HUES48 (cell line): ENCODE measurements around the gene PDILT.
"Not testable (repeated sequence)": the region's sequence is repeated elsewhere in the genome, so short reads cannot be mapped to it uniquely, and the experiment has no call there.

Source experiments
- H3K27ac ChIP-seq: one replicate; pipeline ENCODE4 v1.7.0; 2013; ENCODE audit warnings: low read depth, low read length, inconsistent platforms
- H3K27me3 ChIP-seq: 2 replicates; pipeline ENCODE4 v1.6.1; 2013; ENCODE audit warnings: mild to moderate bottlenecking, low read length; ENCODE audit not compliant: control insufficient read depth, insufficient read depth
- H3K36me3 ChIP-seq: 2 replicates; pipeline ENCODE4 v1.6.1; 2013; ENCODE audit warnings: low read length; ENCODE audit not compliant: control insufficient read depth, insufficient read depth
- H3K4me1 ChIP-seq: 2 replicates; pipeline ENCODE4 v1.6.1; 2013; ENCODE audit warnings: mild to moderate bottlenecking, low read length; ENCODE audit not compliant: control insufficient read depth, insufficient read depth
- H3K4me3 ChIP-seq: 2 replicates; pipeline ENCODE4 v1.5.1; 2013; ENCODE audit warnings: mild to moderate bottlenecking, low read depth, low read length
- H3K9ac ChIP-seq: 2 replicates; pipeline ENCODE4 v1.6.1; 2013; ENCODE audit warnings: mild to moderate bottlenecking, low read depth, low read length, moderate library complexity
- H3K9me3 ChIP-seq: 2 replicates; pipeline ENCODE4 v1.6.1; 2013; ENCODE audit warnings: low read length; ENCODE audit not compliant: control insufficient read depth, insufficient read depth

Gene PDILT

GRCh38 chr16:20320592-20320991 is 83.9 kb downstream of the PDILT start:
- Histone ChIP-seq H3K9ac (no peak overlapping the region), H3K27ac (no peak overlapping the region), H3K27me3 (no peaks in the 10 kb centered on the region), H3K4me3 (no peak overlapping the region), H3K4me1 (no peaks in the 10 kb centered on the region), H3K36me3 (no peaks in the 10 kb centered on the region), H3K9me3 (no peaks in the 10 kb centered on the region)

- Histone ChIP-seq H3K9ac (no peak overlapping the region), H3K4me1 (peaks cover 4% of the 10 kb centered on the region; the same call in 1 of the 2 replicates), H3K27me3 (no peaks in the 10 kb centered on the region), H3K4me3 (no peak overlapping the region), H3K27ac (no peak overlapping the region), H3K9me3 (no peaks in the 10 kb centered on the region), H3K36me3 (no peaks in the 10 kb centered on the region)
These were observed 84.4 kb downstream of the PDILT start for GRCh38 chr16:20320178-20320577.

GRCh38 chr16:20319406-20319805 is 85.1 kb downstream of the PDILT start:
- Histone ChIP-seq H3K9me3 (no peaks in the 10 kb centered on the region), H3K27ac (no peak overlapping the region), H3K9ac (no peak overlapping the region), H3K36me3 (no peaks in the 10 kb centered on the region), H3K4me1 (peaks cover 9% of the 10 kb centered on the region; the same call in 1 of the 2 replicates), H3K4me3 (no peak overlapping the region), H3K27me3 (no peaks in the 10 kb centered on the region)

GRCh38 chr16:20318437-20318836 is 86.1 kb downstream of the PDILT start:
- Histone ChIP-seq H3K27me3 (no peaks in the 10 kb centered on the region), H3K36me3 (no peaks in the 10 kb centered on the region), H3K4me3 (no peak overlapping the region), H3K9me3 (no peaks in the 10 kb centered on the region), H3K9ac (no peak overlapping the region), H3K4me1 (peaks cover 9% of the 10 kb centered on the region; the same call in 1 of the 2 replicates), H3K27ac (no peak overlapping the region)

GRCh38 chr16:20318006-20318405 is 86.5 kb downstream of the PDILT start:
- no peaks in the 10 kb centered on the region for H3K27me3 ChIP-seq
- H3K9ac ChIP-seq = no peak overlapping the region
- no peak overlapping the region for H3K27ac ChIP-seq
- H3K36me3 ChIP-seq = no peaks in the 10 kb centered on the region
- H3K4me1 ChIP-seq = peaks cover 9% of the 10 kb centered on the region; the same call in 1 of the 2 replicates
- H3K9me3 ChIP-seq = no peaks in the 10 kb centered on the region
- H3K4me3 ChIP-seq = no peak overlapping the region

GRCh38 chr16:20317117-20317516 is 87.4 kb downstream of the PDILT start:
- Histone ChIP-seq H3K27me3 (no peaks in the 10 kb centered on the region), H3K36me3 (no peaks in the 10 kb centered on the region), H3K27ac (no peak overlapping the region), H3K4me3 (no peak overlapping the region), H3K4me1 (peaks cover 9% of the 10 kb centered on the region; the same call in 1 of the 2 replicates), H3K9ac (no peak overlapping the region), H3K9me3 (no peaks in the 10 kb centered on the region)

GRCh38 chr16:20316715-20317114 is 87.8 kb downstream of the PDILT start:
- Histone ChIP-seq H3K4me1 (peaks cover 9% of the 10 kb centered on the region; the same call in 1 of the 2 replicates), H3K9ac (no peak overlapping the region), H3K36me3 (no peaks in the 10 kb centered on the region), H3K27ac (no peak overlapping the region), H3K4me3 (no peak overlapping the region), H3K27me3 (no peaks in the 10 kb centered on the region), H3K9me3 (no peaks in the 10 kb centered on the region)

GRCh38 chr16:20315764-20316163 is 88.8 kb downstream of the PDILT start:
- no peaks in the 10 kb centered on the region for H3K36me3 ChIP-seq
- H3K9ac ChIP-seq = no peak overlapping the region
- H3K27ac ChIP-seq = no peak overlapping the region
- H3K9me3 ChIP-seq = no peaks in the 10 kb centered on the region; the same call in 1 of the 2 replicates
- H3K27me3 ChIP-seq = no peaks in the 10 kb centered on the region
- peaks cover 9% of the 10 kb centered on the region; the same call in 1 of the 2 replicates for H3K4me1 ChIP-seq
- H3K4me3 ChIP-seq = no peak overlapping the region

- H3K4me3 ChIP-seq = no peak overlapping the region
- H3K9ac ChIP-seq = no peak overlapping the region
- peaks cover 9% of the 10 kb centered on the region; the same call in 1 of the 2 replicates for H3K4me1 ChIP-seq
- no peak overlapping the region for H3K27ac ChIP-seq
- H3K9me3 ChIP-seq = no peaks in the 10 kb centered on the region; the same call in 1 of the 2 replicates
- no peaks in the 10 kb centered on the region for H3K27me3 ChIP-seq
- no peaks in the 10 kb centered on the region for H3K36me3 ChIP-seq
These were observed 90.0 kb downstream of the PDILT start for GRCh38 chr16:20314575-20314974.

- Histone ChIP-seq H3K9me3 (no peaks in the 10 kb centered on the region; the same call in 1 of the 2 replicates), H3K27me3 (no peaks in the 10 kb centered on the region), H3K27ac (no peak overlapping the region), H3K4me3 (no peak overlapping the region), H3K36me3 (no peaks in the 10 kb centered on the region), H3K4me1 (peaks cover 9% of the 10 kb centered on the region; the same call in 1 of the 2 replicates), H3K9ac (no peak overlapping the region)
These were observed 90.8 kb downstream of the PDILT start for GRCh38 chr16:20313741-20314140.

- not testable (repeated sequence) for H3K4me3 ChIP-seq, H3K27ac ChIP-seq, H3K9ac ChIP-seq, H3K27me3 ChIP-seq, H3K4me1 ChIP-seq, H3K36me3 ChIP-seq, H3K9me3 ChIP-seq
These were observed 91.9 kb downstream of the PDILT start for GRCh38 chr16:20312536-20313095.
